GM12878 (cell line): ENCODE measurements around the gene ADH1C. TPM values are rescaled to one million over a fixed set of nuclear protein-coding genes. Genes with fewer than 3 reads are reported as not detected.

Experiments used
- ATAC-seq: fragments of 200-7000 bp; cut with Tn5 transposase; 3 replicates; pipeline ENCODE4 v1.9.1; 2020; ENCODE audit warnings: mild to moderate bottlenecking, moderate library complexity
- BruUV-seq: library from RNA; stranded (reverse); fragments of 400-500 nt; replicated peaks from 2 replicates; lab custom pipeline; 2021; lab: Mats Ljungman, UMichigan
- CTCF ChIA-PET: fragments of 300-600 bp; sonication (Branson Sonifier 250); formaldehyde crosslinking; extraction: SDS; loops from one replicate; lab custom pipeline; 2021; ENCODE audit warnings: inconsistent platforms; lab: Yijun Ruan, JAX
- POLR2A ChIA-PET: fragments of 350-600 bp; formaldehyde crosslinking; extraction: SDS; loops from one replicate; lab custom pipeline; 2021; ENCODE audit warnings: inconsistent platforms; lab: Charles Lee
- RAD21 ChIA-PET: fragments of 300-600 bp; sonication (Branson Sonifier 250); formaldehyde crosslinking; loops from one replicate; lab custom pipeline; 2023; ENCODE audit warnings: antibody characterized with exemption; ENCODE audit not compliant: unreplicated experiment; lab: Charles Lee
- SMC1A ChIA-PET: fragments of 300-600 bp; sonication (Branson Sonifier 250); formaldehyde crosslinking; loops from one replicate; lab custom pipeline; 2023; ENCODE audit not compliant: unreplicated experiment, uncharacterized antibody; lab: Charles Lee
- DNase-seq: peaks from one replicate; pipeline ENCODE4 v3.0.0-alpha.2; 2011; ENCODE audit warnings: low read depth, low spot score
- FAIRE-seq: peaks from 3 replicates; lab custom pipeline; 2011; peaks lifted over from hg19 to GRCh38; lab: Jason Lieb, UNC
- H2AFZ ChIP-seq: 2 replicates; pipeline ENCODE4 v1.6.0; 2011; ENCODE audit warnings: low read depth, low read length, control low read depth; ENCODE audit not compliant: control insufficient read depth
- H3K27ac ChIP-seq: 2 replicates; pipeline ENCODE4 v1.5.1; 2011; ENCODE audit warnings: control low read depth; ENCODE audit not compliant: control insufficient read depth, insufficient read depth
- H3K27me3 ChIP-seq, 2 experiments: replicated peaks in 1 of 2; 2 replicates each; pipeline versions ENCODE4 v1.6.0 to v1.6.1; 2011; ENCODE audit warnings: low read length in 1 of 2; ENCODE audit not compliant: control insufficient read depth in 2 of 2, insufficient read depth in 2 of 2
- H3K36me3 ChIP-seq, 2 experiments: 2 replicates each; pipeline ENCODE4 v1.5.1; 2011; ENCODE audit warnings: low read length in 1 of 2; ENCODE audit not compliant: control insufficient read depth in 2 of 2, insufficient read depth in 2 of 2
- H3K4me1 ChIP-seq: 2 replicates; pipeline ENCODE4 v1.6.1; 2011; ENCODE audit warnings: mild to moderate bottlenecking, low read length, moderate library complexity, mixed read lengths; ENCODE audit not compliant: control insufficient read depth, insufficient read depth
- H3K4me2 ChIP-seq: 2 replicates; pipeline ENCODE4 v1.6.0; 2011; ENCODE audit warnings: control low read depth; ENCODE audit not compliant: control insufficient read depth, insufficient read depth
- H3K4me3 ChIP-seq: fragments of 200-600 bp; sonication (generic); 2 replicates; pipeline ENCODE4 v1.5.1; 2016
- H3K79me2 ChIP-seq: 2 replicates; pipeline ENCODE4 v1.6.0; 2011; ENCODE audit warnings: low read length; ENCODE audit not compliant: control insufficient read depth, insufficient read depth
- H3K9ac ChIP-seq: 2 replicates; pipeline ENCODE4 v1.8.0; 2011; ENCODE audit warnings: low read length, control low read depth, mixed read lengths; ENCODE audit not compliant: control insufficient read depth, insufficient read depth
- H3K9me3 ChIP-seq: replicated peaks from 3 replicates; pipeline ENCODE4 v1.5.1; 2011; ENCODE audit warnings: mild to moderate bottlenecking, low read length; ENCODE audit not compliant: control insufficient read depth, insufficient read depth
- H4K20me1 ChIP-seq: 2 replicates; pipeline ENCODE4 v1.6.0; 2011; ENCODE audit not compliant: control insufficient read depth, insufficient read depth
- ATF7 ChIP-seq: fragments of 450-650 bp; IDR thresholded peaks from 2 replicates; pipeline ENCODE4 v1.6.1; 2016; ENCODE audit warnings: low read depth, mild to moderate bottlenecking
- CBX5 ChIP-seq: sonication (generic); IDR thresholded peaks from 2 replicates; pipeline ENCODE4 v1.6.1; 2016; ENCODE audit warnings: low read depth, moderate library complexity, mild to moderate bottlenecking, inconsistent platforms
- ESRRA ChIP-seq: IDR thresholded peaks from 2 replicates; pipeline ENCODE4 v1.6.1; 2012; ENCODE audit warnings: mild to moderate bottlenecking, low read length, improper control_type of control experiment
- NFYB ChIP-seq: IDR thresholded peaks from 2 replicates; pipeline ENCODE4 v1.6.1; 2011; ENCODE audit warnings: low read depth, mild to moderate bottlenecking, low read length, improper control_type of control experiment, moderate library complexity; ENCODE audit not compliant: insufficient read depth
- POU2F2 ChIP-seq: IDR thresholded peaks from 3 replicates; pipeline ENCODE4 v1.6.1; 2011; ENCODE audit warnings: low read depth, mild to moderate bottlenecking, low read length, borderline replicate concordance
- SUPT20H ChIP-seq: IDR thresholded peaks from 2 replicates; pipeline ENCODE4 v1.6.1; 2011; ENCODE audit warnings: low read depth, mild to moderate bottlenecking, low read length, moderate library complexity, borderline replicate concordance; ENCODE audit not compliant: control insufficient read depth
- WGBS: methylation state at CpG from one replicate; pipeline ENCODE4 v1.1.6; 2016; ENCODE audit warnings: low lambda C conversion rate; ENCODE audit not compliant: insufficient replicate concordance, insufficient coverage; ENCODE audit errors: missing lambda C conversion rate; 5-methylcytosine and 5-hydroxymethylcytosine counted together
- in situ Hi-C: fragments of 300-500 bp; cut with MboI; formaldehyde crosslinking; loops from 9 replicates; pipeline ENCODE4 v1.14.3; 2018; ENCODE audit warnings: mixed read lengths
- intact Hi-C: fragments of 100-400 bp; cut with micrococcal nuclease; formaldehyde crosslinking; loops from one replicate; pipeline ENCODE4 v1.14.2; 2022; ENCODE audit not compliant: unreplicated experiment
- polyA plus RNA-seq, 11 experiments: library from polyadenylated mRNA; depleted of rRNA in 4 of 11; unstranded in 6 of 11; stranded (reverse) in 5 of 11; fragments of >200 nt; fragmentation: Nextera tagmentation in 4 of 11; fragmentation: Illumina TruSeq in 1 of 11; extraction: Ambion mirVana in 4 of 11; extraction: Trizol in 1 of 11; gene quantifications; 1 replicate in 1 of 11; 2 replicates in 10 of 11; pipeline versions ENCODE4 v1.2.1 to v1.2.3, GENCODE V29; 2011 to 2016; ENCODE audit warnings: inconsistent platforms in 2 of 11, missing spikeins in 2 of 11, low read depth in 1 of 11
- total RNA-seq, 4 experiments: library from RNA; depleted of rRNA in 3 of 4; stranded (reverse); fragments of >200 nt in 3 of 4; fragmentation: Illumina TruSeq in 1 of 4; extraction: Trizol in 1 of 4; gene quantifications; 2 replicates each; pipeline versions ENCODE4 v1.2.1 to v1.2.3, GENCODE V29; 2013 to 2021
- TF ChIP-seq, protein P1 (sequence below): fragments of 450-650 bp; formaldehyde crosslinking; IDR thresholded peaks from 2 replicates; pipeline ENCODE4 v1.4.0; 2022; ENCODE audit warnings: mild to moderate bottlenecking, moderate library complexity
- TF ChIP-seq, protein P2 (sequence below): IDR thresholded peaks from 2 replicates; pipeline ENCODE4 v1.6.1; 2012; ENCODE audit warnings: low read depth, low read length, improper control_type of control experiment
- TF ChIP-seq, protein P3 (sequence below): IDR thresholded peaks from 2 replicates; pipeline ENCODE4 v1.6.1; 2011; ENCODE audit warnings: low read depth, mild to moderate bottlenecking, low read length, moderate library complexity, borderline replicate concordance; ENCODE audit errors: extremely low read depth

The ADH1C gene
- total and polyA plus RNA-seq, 10 of the 15 experiments (the other 5 are each of a cell fraction or from before 2014, with no cell fraction given) = 0.04 to 1.1 (median 0.10) TPM; not detected in 3

DNA sequence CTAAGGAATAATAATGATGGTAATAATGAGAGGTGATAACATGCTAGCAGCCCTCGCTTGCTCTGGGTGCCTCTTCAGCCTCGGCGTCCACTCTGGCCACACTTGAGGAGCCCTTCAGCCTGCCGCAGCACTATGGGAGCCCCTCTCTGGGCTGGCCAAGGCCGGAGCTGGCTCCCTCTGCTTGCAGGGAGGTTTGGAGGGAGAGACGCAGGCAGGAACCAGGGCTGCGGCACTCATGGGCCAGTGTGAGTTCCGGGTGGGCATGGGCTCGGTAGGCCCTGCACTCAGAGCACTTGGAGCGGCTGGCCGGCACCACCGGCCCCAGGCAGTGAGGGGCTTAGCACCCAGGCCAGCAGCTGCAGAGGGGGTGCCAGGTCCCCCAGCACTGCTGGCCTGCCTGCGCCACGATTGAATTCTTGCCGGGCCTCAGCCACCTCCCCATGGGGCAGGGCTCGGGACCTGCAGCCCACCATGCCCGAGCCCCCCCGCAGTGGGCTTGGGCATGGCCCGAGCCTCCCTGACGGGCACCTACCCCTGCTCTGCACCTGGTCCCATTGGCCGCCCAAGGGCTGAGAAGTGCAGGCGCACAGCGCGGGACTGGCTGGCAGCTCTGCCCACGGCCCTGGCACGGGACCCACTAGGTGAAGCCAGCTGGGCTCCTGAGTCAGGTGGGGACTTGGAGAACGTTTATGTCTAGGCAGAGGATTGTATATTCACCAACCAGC is 7.1 kb upstream of the ADH1C start:
- BruUV-seq = no TSS peak
- ChIA-PET RAD21 (no interaction called here), POLR2A (no interaction called here), SMC1A (no interaction called here), CTCF (no interaction called here)
- in situ Hi-C loops = no loop called here
- H3K79me2 ChIP-seq = no peaks in the 10 kb centered on the region
- ATAC-seq = no peak
- FAIRE-seq = no peak
- no peaks in the 10 kb centered on the region for H4K20me1 ChIP-seq
- WGBS = 55% methylated on average over 27 of the region's 27 CpGs
- H3K9me3 ChIP-seq = no peaks in the 10 kb centered on the region
- intact Hi-C loops = no loop called here
- no peak overlapping the region for H3K9ac ChIP-seq
- no peak overlapping the region for H3K4me3 ChIP-seq
- no peaks in the 10 kb centered on the region for H3K4me1 ChIP-seq
- no peak overlapping the region for H3K27ac ChIP-seq
- H2AFZ ChIP-seq = no peak overlapping the region
- H3K4me2 ChIP-seq = no peak overlapping the region
- no peak for DNase-seq
- no peak for TF ChIP-seq POU2F2
- no peak for TF ChIP-seq NFYB
- TF ChIP-seq, protein P1, sequence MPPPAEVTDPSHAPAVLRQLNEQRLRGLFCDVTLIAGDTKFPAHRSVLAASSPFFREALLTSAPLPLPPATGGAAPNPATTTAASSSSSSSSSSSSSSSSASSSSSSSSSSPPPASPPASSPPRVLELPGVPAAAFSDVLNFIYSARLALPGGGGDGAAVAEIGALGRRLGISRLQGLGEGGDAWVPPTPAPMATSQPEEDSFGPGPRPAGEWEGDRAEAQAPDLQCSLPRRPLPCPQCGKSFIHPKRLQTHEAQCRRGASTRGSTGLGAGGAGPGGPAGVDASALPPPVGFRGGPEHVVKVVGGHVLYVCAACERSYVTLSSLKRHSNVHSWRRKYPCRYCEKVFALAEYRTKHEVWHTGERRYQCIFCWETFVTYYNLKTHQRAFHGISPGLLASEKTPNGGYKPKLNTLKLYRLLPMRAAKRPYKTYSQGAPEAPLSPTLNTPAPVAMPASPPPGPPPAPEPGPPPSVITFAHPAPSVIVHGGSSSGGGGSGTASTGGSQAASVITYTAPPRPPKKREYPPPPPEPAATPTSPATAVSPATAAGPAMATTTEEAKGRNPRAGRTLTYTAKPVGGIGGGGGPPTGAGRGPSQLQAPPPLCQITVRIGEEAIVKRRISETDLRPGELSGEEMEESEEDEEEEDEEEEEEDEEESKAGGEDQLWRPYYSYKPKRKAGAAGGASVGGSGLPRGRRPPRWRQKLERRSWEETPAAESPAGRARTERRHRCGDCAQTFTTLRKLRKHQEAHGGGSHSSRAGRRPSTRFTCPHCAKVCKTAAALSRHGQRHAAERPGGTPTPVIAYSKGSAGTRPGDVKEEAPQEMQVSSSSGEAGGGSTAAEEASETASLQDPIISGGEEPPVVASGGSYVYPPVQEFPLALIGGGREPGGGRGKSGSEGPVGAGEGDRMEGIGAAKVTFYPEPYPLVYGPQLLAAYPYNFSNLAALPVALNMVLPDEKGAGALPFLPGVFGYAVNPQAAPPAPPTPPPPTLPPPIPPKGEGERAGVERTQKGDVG (CRISPR knock-in tag) = no peak
- no peak for TF ChIP-seq ATF7
- TF ChIP-seq SUPT20H = no peak
- TF ChIP-seq, protein P2, sequence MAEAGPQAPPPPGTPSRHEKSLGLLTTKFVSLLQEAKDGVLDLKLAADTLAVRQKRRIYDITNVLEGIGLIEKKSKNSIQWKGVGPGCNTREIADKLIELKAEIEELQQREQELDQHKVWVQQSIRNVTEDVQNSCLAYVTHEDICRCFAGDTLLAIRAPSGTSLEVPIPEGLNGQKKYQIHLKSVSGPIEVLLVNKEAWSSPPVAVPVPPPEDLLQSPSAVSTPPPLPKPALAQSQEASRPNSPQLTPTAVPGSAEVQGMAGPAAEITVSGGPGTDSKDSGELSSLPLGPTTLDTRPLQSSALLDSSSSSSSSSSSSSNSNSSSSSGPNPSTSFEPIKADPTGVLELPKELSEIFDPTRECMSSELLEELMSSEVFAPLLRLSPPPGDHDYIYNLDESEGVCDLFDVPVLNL = no peak
- no peak for TF ChIP-seq CBX5
- TF ChIP-seq, protein P3, sequence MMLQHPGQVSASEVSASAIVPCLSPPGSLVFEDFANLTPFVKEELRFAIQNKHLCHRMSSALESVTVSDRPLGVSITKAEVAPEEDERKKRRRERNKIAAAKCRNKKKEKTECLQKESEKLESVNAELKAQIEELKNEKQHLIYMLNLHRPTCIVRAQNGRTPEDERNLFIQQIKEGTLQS = no peak
- TF ChIP-seq ESRRA = no peak
- H3K36me3 ChIP-seq = no peaks in the 10 kb centered on the region
- H3K27me3 ChIP-seq = no peaks in the 10 kb centered on the region
